A549 (cell line): Measurements from ENCODE around the gene NFKBIE. TPM values are rescaled to one million over a fixed set of nuclear protein-coding genes. Genes with fewer than 3 reads are reported as not detected.
A peak's percentile ranks its signal among the peaks of the same experiment; 100 is the strongest.

Source experiments
- ATAC-seq, 2 experiments: fragments of 200-7000 bp in 1 of 2; fragments of >200 bp in 1 of 2; cut with Nextera tagmentation in 1 of 2; cut with Tn5 transposase in 1 of 2; 3 replicates each; pipeline versions ENCODE4 v1.8.0 to v1.9.1; 2018 to 2020; ENCODE audit warnings: mild to moderate bottlenecking in 1 of 2, moderate library complexity in 1 of 2
- CTCF ChIA-PET: fragments of 300-600 bp; sonication (Branson Sonifier 250); formaldehyde crosslinking; extraction: SDS; loops from one replicate; lab custom pipeline; 2021; ENCODE audit warnings: antibody characterized with exemption, inconsistent platforms; lab: Yijun Ruan, JAX
- POLR2A ChIA-PET: fragments of 350-600 bp; formaldehyde crosslinking; extraction: SDS; loops from one replicate; lab custom pipeline; 2021; ENCODE audit warnings: antibody characterized with exemption, inconsistent platforms; lab: Yijun Ruan, JAX
- DNase-seq, 2 experiments: peaks; one replicate each; pipeline versions ENCODE4 v3.0.0 to v3.0.0-alpha.2; 2011 to 2016; ENCODE audit warnings: low read depth in 1 of 2, low spot score in 1 of 2
- FAIRE-seq: peaks from 2 replicates; lab custom pipeline; 2011; peaks lifted over from hg19 to GRCh38; lab: Jason Lieb, UNC
- H3K27ac ChIP-seq, 2 experiments: fragments of >200 bp; sonication (Bioruptor Twin); formaldehyde crosslinking; 3 replicates each; pipeline ENCODE4 v1.5.1; 2016 to 2017
- H3K4me1 ChIP-seq: fragments of >200 bp; sonication (Bioruptor Twin); formaldehyde crosslinking; 3 replicates; pipeline ENCODE4 v1.6.1; 2016
- H3K4me2 ChIP-seq: fragments of >200 bp; sonication (Bioruptor Twin); formaldehyde crosslinking; 3 replicates; pipeline ENCODE4 v1.6.1; 2016
- H3K4me3 ChIP-seq: fragments of >200 bp; sonication (Bioruptor Twin); formaldehyde crosslinking; 3 replicates; pipeline ENCODE4 v1.5.1; 2016
- H3K9me3 ChIP-seq: fragments of >200 bp; sonication (Bioruptor Twin); formaldehyde crosslinking; 3 replicates; pipeline ENCODE4 v1.6.1; 2016
- CBX2 ChIP-seq: fragments of 200-600 bp; sonication (generic); IDR thresholded peaks from 2 replicates; pipeline ENCODE4 v1.6.1; 2016; ENCODE audit warnings: low read depth, mild to moderate bottlenecking, borderline replicate concordance
- CEBPB ChIP-seq, 2 experiments: fragments of >200 bp in 1 of 2; sonication (Bioruptor Twin) in 1 of 2; formaldehyde crosslinking in 1 of 2; IDR thresholded peaks; 2 replicates each; pipeline ENCODE4 v1.6.1; 2012 to 2016
- CHD2 ChIP-seq: fragments of 150-350 bp; IDR thresholded peaks from 2 replicates; pipeline ENCODE4 v1.6.1; 2014; ENCODE audit warnings: low read length; ENCODE audit not compliant: partially characterized antibody
- CHD4 ChIP-seq: fragments of 200-600 bp; sonication (generic); IDR thresholded peaks from 2 replicates; pipeline ENCODE4 v1.6.1; 2016; ENCODE audit warnings: antibody characterized with exemption, mild to moderate bottlenecking, borderline replicate concordance
- FOSB ChIP-seq: fragments of 250-450 bp; sonication (Bioruptor Pico); IDR thresholded peaks from 2 replicates; pipeline ENCODE4 v1.5.0; 2020; ENCODE audit warnings: mild to moderate bottlenecking, moderate library complexity
- FOSL2 ChIP-seq, 2 experiments: fragments of 450-650 bp in 1 of 2; fragments of >200 bp in 1 of 2; sonication (Bioruptor Twin) in 1 of 2; formaldehyde crosslinking; IDR thresholded peaks; 2 replicates each; pipeline versions ENCODE4 v1.5.0 to v1.6.1; 2016 to 2020; ENCODE audit warnings: mild to moderate bottlenecking in 1 of 2, moderate library complexity in 1 of 2
- FOXS1 ChIP-seq: fragments of 250-450 bp; sonication (Bioruptor Pico); IDR thresholded peaks from 2 replicates; pipeline ENCODE4 v1.5.0; 2020; ENCODE audit warnings: mild to moderate bottlenecking, moderate library complexity
- HDAC2 ChIP-seq: fragments of 200-600 bp; sonication (generic); IDR thresholded peaks from 2 replicates; pipeline ENCODE4 v1.6.1; 2016
- HEYL ChIP-seq: fragments of 250-450 bp; sonication (Bioruptor Pico); IDR thresholded peaks from 2 replicates; pipeline ENCODE4 v1.8.0; 2021; ENCODE audit warnings: mild to moderate bottlenecking, moderate library complexity
- HOXA7 ChIP-seq: fragments of 250-450 bp; sonication (Bioruptor Pico); IDR thresholded peaks from 2 replicates; pipeline ENCODE4 v1.5.0; 2020; ENCODE audit warnings: mild to moderate bottlenecking, moderate library complexity
- HOXB5 ChIP-seq: fragments of 250-450 bp; sonication (Bioruptor Pico); IDR thresholded peaks from 2 replicates; pipeline ENCODE4 v1.5.0; 2020; ENCODE audit warnings: mild to moderate bottlenecking, moderate library complexity
- JUN ChIP-seq, 2 experiments: fragments of >200 bp; sonication (Bioruptor Twin); formaldehyde crosslinking; IDR thresholded peaks; 2 replicates in 1 of 2; 3 replicates in 1 of 2; pipeline ENCODE4 v1.6.1; 2016 to 2017
- JUNB ChIP-seq: fragments of >200 bp; sonication (Bioruptor Twin); formaldehyde crosslinking; IDR thresholded peaks from 2 replicates; pipeline ENCODE4 v1.6.1; 2016
- MAFK ChIP-seq: fragments of 450-650 bp; IDR thresholded peaks from 2 replicates; pipeline ENCODE4 v1.6.1; 2014; ENCODE audit not compliant: partially characterized antibody
- NFE2L2 ChIP-seq: fragments of 150-350 bp; conservative IDR thresholded peaks from 2 replicates; pipeline ENCODE4 v1.6.1; 2014; ENCODE audit warnings: low read length
- NR3C1 ChIP-seq: fragments of >200 bp; sonication (Bioruptor Twin); formaldehyde crosslinking; IDR thresholded peaks from 3 replicates; pipeline ENCODE4 v1.6.1; 2017
- PHF8 ChIP-seq: fragments of 200-600 bp; sonication (generic); IDR thresholded peaks from 2 replicates; pipeline ENCODE4 v1.6.1; 2016; ENCODE audit warnings: low read depth, mild to moderate bottlenecking, antibody characterized with exemption, moderate library complexity, borderline replicate concordance
- POLR2A ChIP-seq: IDR thresholded peaks from 2 replicates; pipeline ENCODE4 v1.6.1; 2012; ENCODE audit warnings: mild to moderate bottlenecking, low read length
- RNF2 ChIP-seq: fragments of 200-600 bp; sonication (generic); IDR thresholded peaks from 2 replicates; pipeline ENCODE4 v1.6.1; 2016; ENCODE audit warnings: low read depth, mild to moderate bottlenecking, antibody characterized with exemption, moderate library complexity, borderline replicate concordance
- SREBF2 ChIP-seq: fragments of 450-650 bp; IDR thresholded peaks from 2 replicates; pipeline ENCODE4 v1.6.1; 2014; ENCODE audit warnings: mild to moderate bottlenecking, moderate library complexity
- TP53 ChIP-seq: fragments of 250-450 bp; sonication (Bioruptor Pico); IDR thresholded peaks from 2 replicates; pipeline ENCODE4 v1.5.0; 2021; ENCODE audit warnings: mild to moderate bottlenecking, moderate library complexity
- ZNF302 ChIP-seq: fragments of 250-450 bp; sonication (Bioruptor Pico); IDR thresholded peaks from 2 replicates; pipeline ENCODE4 v1.9.0; 2021; ENCODE audit warnings: inconsistent platforms, mild to moderate bottlenecking, moderate library complexity
- ZSCAN20 ChIP-seq: fragments of 250-450 bp; sonication (Bioruptor Pico); IDR thresholded peaks from 2 replicates; pipeline ENCODE4 v1.8.0; 2022; ENCODE audit warnings: mild to moderate bottlenecking, moderate library complexity
- WGBS: methylation state at CpG from one replicate; pipeline ENCODE4 v1.1.6; 2017; ENCODE audit errors: missing lambda C conversion rate; 5-methylcytosine and 5-hydroxymethylcytosine counted together
- polyA plus RNA-seq, 4 experiments: library from polyadenylated mRNA; depleted of rRNA in 3 of 4; stranded (reverse); fragments of >200 nt; fragmentation: RNase III in 1 of 4; extraction: RNeasy Plus Mini Kit Qiagen cat#74134 plus additional on column Dnase treatment in 1 of 4; gene quantifications; 2 replicates in 3 of 4; 3 replicates in 1 of 4; pipeline ENCODE4 v1.2.3, GENCODE V29; 2011 to 2017
- TF ChIP-seq, protein P1 (sequence below): fragments of >200 bp; sonication (Bioruptor Twin); formaldehyde crosslinking; IDR thresholded peaks from 3 replicates; pipeline ENCODE4 v1.6.1; 2016
- TF ChIP-seq, protein P2 (sequence below): fragments of 250-450 bp; sonication (Bioruptor Pico); IDR thresholded peaks from 2 replicates; pipeline ENCODE4 v1.5.0; 2021; ENCODE audit warnings: mild to moderate bottlenecking, moderate library complexity, borderline replicate concordance
- TF ChIP-seq, protein P3 (sequence below): IDR thresholded peaks from 2 replicates; pipeline ENCODE4 v1.6.1; 2012; ENCODE audit warnings: low read depth, borderline replicate concordance
- TF ChIP-seq, protein P4 (sequence below): fragments of >200 bp; sonication (Bioruptor Twin); formaldehyde crosslinking; IDR thresholded peaks from 2 replicates; pipeline ENCODE4 v1.6.1; 2016
- TF ChIP-seq, protein P5 (sequence below): IDR thresholded peaks from 2 replicates; pipeline ENCODE4 v1.6.1; 2012
- TF ChIP-seq, protein P6 (sequence below): fragments of 250-450 bp; sonication (Bioruptor Pico); IDR thresholded peaks from 2 replicates; pipeline ENCODE4 v1.5.0; 2020; ENCODE audit warnings: low read depth, mild to moderate bottlenecking, moderate library complexity
- TF ChIP-seq, protein P7 (sequence below): fragments of 150-350 bp; IDR thresholded peaks from 2 replicates; pipeline ENCODE4 v1.6.1; 2014; ENCODE audit warnings: low read depth, mild to moderate bottlenecking, low read length
- TF ChIP-seq, protein P8 (sequence below): fragments of >200 bp; sonication (Bioruptor Twin); formaldehyde crosslinking; IDR thresholded peaks from 3 replicates; pipeline ENCODE4 v1.5.1; 2016

NFKBIE gene
- polyA plus RNA-seq, 2 of the 4 experiments (the other 2 are of a cell fraction), result 6.0 to 6.3 TPM

DNA sequence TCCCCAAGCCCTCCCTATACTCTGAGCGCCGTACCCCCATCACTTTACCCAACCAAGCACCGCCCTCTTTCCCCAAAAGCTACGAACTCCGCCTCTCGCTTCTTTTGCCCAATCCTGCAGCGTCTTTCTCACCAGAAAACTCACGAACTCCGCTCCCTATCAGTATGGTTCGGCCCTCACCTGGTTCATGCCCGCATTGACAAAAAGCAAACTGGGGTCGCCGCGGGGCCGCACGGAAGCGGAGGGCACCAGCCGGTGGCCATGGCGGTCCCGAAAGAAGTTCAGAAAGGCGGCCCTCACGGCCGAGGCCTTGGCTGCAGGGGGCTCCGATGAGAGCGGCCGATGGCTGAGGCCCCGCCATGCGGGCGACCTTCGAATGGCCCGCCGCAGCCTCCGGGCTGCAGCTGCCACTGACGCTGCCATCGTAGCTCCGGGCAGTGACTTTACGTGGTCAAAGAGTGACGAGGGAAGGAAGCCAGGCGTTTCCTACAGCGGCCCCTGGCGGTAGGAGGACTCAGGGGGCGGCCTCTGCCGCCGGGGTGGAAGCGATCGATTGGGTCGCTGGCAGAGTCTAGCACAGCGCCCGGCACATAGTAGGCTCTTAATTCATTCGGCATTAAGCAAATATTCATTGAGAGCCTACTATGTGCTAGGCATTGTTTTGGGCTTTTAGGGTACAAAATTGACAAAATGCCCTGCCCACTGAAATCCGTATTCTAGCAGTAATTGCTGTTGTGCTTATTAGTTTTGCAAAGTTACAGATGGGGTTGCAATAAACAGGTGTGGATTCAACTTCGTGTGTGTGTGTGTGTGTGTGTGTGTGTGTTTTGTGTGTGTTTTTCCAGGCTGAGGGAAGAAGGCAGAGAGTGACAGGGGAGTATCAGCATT lies 47.8 kb upstream of the NFKBIE start, which contains the start of gene AARS2:
Gene AARS2 (minus strand): TSS at position 447 of the 888 bp plus-strand sequence. CDS start 24 bp downstream, at position 423.
- Histone ChIP-seq H3K4me3 (peak within 1 kb of the TSS; percentile 76), H3K27ac (peak within 1 kb of the TSS; percentile 80 to 99), H3K4me2 (peak within 1 kb of the TSS; percentile 92), H3K4me1 (peaks cover 7% of the 10 kb centered on the region; the same call in 2 of the 3 replicates), H3K9me3 (no peaks in the 10 kb centered on the region)
- ChIA-PET CTCF (interaction anchor here (0.5 to 3.8 kb wide), 25 partner anchors 8 to 1837 kb away, joined by 3 to 29 read pairs (median 4); no protein-coding TSS in a partner anchor), POLR2A (no interaction called here)
- WGBS, result 9% methylated on average over 16 of the region's 52 CpGs
- peak; percentile 56 to 82 for DNase-seq
- FAIRE-seq, result no peak
- peak; percentile 98 to 99 for ATAC-seq
- no peak for TF ChIP-seq HOXB5 (CRISPR knock-in tag)
- no peak for TF ChIP-seq ZSCAN20
- no peak for TF ChIP-seq CBX2
- TF ChIP-seq, protein P1, sequence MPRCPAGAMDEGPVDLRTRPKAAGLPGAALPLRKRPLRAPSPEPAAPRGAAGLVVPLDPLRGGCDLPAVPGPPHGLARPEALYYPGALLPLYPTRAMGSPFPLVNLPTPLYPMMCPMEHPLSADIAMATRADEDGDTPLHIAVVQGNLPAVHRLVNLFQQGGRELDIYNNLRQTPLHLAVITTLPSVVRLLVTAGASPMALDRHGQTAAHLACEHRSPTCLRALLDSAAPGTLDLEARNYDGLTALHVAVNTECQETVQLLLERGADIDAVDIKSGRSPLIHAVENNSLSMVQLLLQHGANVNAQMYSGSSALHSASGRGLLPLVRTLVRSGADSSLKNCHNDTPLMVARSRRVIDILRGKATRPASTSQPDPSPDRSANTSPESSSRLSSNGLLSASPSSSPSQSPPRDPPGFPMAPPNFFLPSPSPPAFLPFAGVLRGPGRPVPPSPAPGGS, result peak; percentile 81; the same call in 1 of the 3 replicates
- no peak for TF ChIP-seq JUNB
- no peak for TF ChIP-seq CHD2
- TF ChIP-seq, protein P2, sequence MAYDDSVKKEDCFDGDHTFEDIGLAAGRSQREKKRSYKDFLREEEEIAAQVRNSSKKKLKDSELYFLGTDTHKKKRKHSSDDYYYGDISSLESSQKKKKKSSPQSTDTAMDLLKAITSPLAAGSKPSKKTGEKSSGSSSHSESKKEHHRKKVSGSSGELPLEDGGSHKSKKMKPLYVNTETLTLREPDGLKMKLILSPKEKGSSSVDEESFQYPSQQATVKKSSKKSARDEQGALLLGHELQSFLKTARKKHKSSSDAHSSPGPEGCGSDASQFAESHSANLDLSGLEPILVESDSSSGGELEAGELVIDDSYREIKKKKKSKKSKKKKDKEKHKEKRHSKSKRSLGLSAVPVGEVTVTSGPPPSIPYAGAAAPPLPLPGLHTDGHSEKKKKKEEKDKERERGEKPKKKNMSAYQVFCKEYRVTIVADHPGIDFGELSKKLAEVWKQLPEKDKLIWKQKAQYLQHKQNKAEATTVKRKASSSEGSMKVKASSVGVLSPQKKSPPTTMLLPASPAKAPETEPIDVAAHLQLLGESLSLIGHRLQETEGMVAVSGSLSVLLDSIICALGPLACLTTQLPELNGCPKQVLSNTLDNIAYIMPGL (CRISPR knock-in tag), result peak; percentile 46; the same call in 1 of the 2 replicates
- no peak for TF ChIP-seq RNF2
- TF ChIP-seq, protein P3, sequence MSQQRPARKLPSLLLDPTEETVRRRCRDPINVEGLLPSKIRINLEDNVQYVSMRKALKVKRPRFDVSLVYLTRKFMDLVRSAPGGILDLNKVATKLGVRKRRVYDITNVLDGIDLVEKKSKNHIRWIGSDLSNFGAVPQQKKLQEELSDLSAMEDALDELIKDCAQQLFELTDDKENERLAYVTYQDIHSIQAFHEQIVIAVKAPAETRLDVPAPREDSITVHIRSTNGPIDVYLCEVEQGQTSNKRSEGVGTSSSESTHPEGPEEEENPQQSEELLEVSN, result no peak
- peak; percentile 85 for TF ChIP-seq POLR2A
- TF ChIP-seq, protein P4, sequence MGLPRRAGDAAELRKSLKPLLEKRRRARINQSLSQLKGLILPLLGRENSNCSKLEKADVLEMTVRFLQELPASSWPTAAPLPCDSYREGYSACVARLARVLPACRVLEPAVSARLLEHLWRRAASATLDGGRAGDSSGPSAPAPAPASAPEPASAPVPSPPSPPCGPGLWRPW, result no peak
- TF ChIP-seq PHF8, result peak; percentile 93; the same call in 1 of the 2 replicates
- TF ChIP-seq HEYL (CRISPR knock-in tag), result no peak
- TF ChIP-seq NFE2L2, result no peak
- TF ChIP-seq FOSL2 (IDR thresholded peaks at IDR 0.05), result no peak
- 0 out of 2 replicates have a peak, but pooled peaks have one; percentile 7 for TF ChIP-seq FOSL2 (CRISPR knock-in tag; IDR thresholded peaks at IDR 0.05)
- no peak for TF ChIP-seq HOXA7 (CRISPR knock-in tag)
- peak; percentile 60; the same call in 1 of the 2 replicates for TF ChIP-seq HDAC2
- TF ChIP-seq, protein P5, sequence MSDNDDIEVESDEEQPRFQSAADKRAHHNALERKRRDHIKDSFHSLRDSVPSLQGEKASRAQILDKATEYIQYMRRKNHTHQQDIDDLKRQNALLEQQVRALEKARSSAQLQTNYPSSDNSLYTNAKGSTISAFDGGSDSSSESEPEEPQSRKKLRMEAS, result peak; percentile 62; the same call in 1 of the 2 replicates
- TF ChIP-seq, protein P6, sequence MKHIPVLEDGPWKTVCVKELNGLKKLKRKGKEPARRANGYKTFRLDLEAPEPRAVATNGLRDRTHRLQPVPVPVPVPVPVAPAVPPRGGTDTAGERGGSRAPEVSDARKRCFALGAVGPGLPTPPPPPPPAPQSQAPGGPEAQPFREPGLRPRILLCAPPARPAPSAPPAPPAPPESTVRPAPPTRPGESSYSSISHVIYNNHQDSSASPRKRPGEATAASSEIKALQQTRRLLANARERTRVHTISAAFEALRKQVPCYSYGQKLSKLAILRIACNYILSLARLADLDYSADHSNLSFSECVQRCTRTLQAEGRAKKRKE (CRISPR knock-in tag), result 0 out of 2 replicates have a peak, but pooled peaks have one; percentile 31
- TF ChIP-seq, protein P7, sequence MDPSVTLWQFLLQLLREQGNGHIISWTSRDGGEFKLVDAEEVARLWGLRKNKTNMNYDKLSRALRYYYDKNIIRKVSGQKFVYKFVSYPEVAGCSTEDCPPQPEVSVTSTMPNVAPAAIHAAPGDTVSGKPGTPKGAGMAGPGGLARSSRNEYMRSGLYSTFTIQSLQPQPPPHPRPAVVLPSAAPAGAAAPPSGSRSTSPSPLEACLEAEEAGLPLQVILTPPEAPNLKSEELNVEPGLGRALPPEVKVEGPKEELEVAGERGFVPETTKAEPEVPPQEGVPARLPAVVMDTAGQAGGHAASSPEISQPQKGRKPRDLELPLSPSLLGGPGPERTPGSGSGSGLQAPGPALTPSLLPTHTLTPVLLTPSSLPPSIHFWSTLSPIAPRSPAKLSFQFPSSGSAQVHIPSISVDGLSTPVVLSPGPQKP, result no peak
- TF ChIP-seq ZNF302, result no peak
- no peak for TF ChIP-seq CHD4
- TF ChIP-seq JUN (IDR thresholded peaks at IDR 0.05), result peak in 1 of 2 experiments; percentile 89; a peak in 3 of 5 replicates
- no peak for TF ChIP-seq MAFK
- no peak for TF ChIP-seq CEBPB (IDR thresholded peaks at IDR 0.05)
- no peak for TF ChIP-seq TP53 (CRISPR knock-in tag)
- TF ChIP-seq NR3C1, result no peak
- no peak for TF ChIP-seq FOSB (CRISPR knock-in tag)
- TF ChIP-seq, protein P8, sequence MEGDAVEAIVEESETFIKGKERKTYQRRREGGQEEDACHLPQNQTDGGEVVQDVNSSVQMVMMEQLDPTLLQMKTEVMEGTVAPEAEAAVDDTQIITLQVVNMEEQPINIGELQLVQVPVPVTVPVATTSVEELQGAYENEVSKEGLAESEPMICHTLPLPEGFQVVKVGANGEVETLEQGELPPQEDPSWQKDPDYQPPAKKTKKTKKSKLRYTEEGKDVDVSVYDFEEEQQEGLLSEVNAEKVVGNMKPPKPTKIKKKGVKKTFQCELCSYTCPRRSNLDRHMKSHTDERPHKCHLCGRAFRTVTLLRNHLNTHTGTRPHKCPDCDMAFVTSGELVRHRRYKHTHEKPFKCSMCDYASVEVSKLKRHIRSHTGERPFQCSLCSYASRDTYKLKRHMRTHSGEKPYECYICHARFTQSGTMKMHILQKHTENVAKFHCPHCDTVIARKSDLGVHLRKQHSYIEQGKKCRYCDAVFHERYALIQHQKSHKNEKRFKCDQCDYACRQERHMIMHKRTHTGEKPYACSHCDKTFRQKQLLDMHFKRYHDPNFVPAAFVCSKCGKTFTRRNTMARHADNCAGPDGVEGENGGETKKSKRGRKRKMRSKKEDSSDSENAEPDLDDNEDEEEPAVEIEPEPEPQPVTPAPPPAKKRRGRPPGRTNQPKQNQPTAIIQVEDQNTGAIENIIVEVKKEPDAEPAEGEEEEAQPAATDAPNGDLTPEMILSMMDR, result peak; percentile 79
- TF ChIP-seq SREBF2, result no peak
- TF ChIP-seq FOXS1 (CRISPR knock-in tag), result 0 out of 2 replicates have a peak, but pooled peaks have one; percentile 34
